H1 (cell line): ENCODE results near the gene ASXL1.

ENCODE experiments used
- CTCF ChIP-seq, 3 experiments: IDR thresholded peaks; 1 replicate in 2 of 3; 2 replicates in 1 of 3; pipeline versions ENCODE4 v1.5.1 to v1.6.1; 2011; ENCODE audit warnings: low read length in 3 of 3, mild to moderate bottlenecking in 3 of 3, inconsistent platforms in 2 of 3, low read depth in 1 of 3, moderate library complexity in 1 of 3; ENCODE audit not compliant: insufficient read depth in 1 of 3; ENCODE audit errors: control extremely low read depth in 1 of 3
- EP300 ChIP-seq, 2 experiments: IDR thresholded peaks; 1 replicate in 1 of 2; 2 replicates in 1 of 2; pipeline ENCODE4 v1.6.1; 2011 to 2012; ENCODE audit warnings: low read depth in 2 of 2, low read length in 2 of 2, mild to moderate bottlenecking in 2 of 2, borderline replicate concordance in 1 of 2, inconsistent platforms in 1 of 2, moderate library complexity in 1 of 2
- RFX5 ChIP-seq: IDR thresholded peaks from 2 replicates; pipeline ENCODE4 v1.6.1; 2011; ENCODE audit warnings: low read depth, low read length, improper control_type of control experiment, borderline replicate concordance

GRCh38 chr20:32350421-32350820 is 7.7 kb upstream of the ASXL1 start:
- TF ChIP-seq RFX5 (no peak), CTCF (IDR thresholded peaks at IDR 0.05; ENCODE audit: control extremely low read depth in 1 of 3, insufficient read depth in 1 of 3, low read depth in 1 of 3, low read length in 3 of 3) (no peak), EP300 (IDR thresholded peaks at IDR 0.05; ENCODE audit: borderline replicate concordance in 1 of 2, low read depth in 2 of 2, low read length in 2 of 2) (no peak)
